Tibial nerve (tissue), 4 donors: ENCODE results near the gene KRTAP1-3. TPM values are rescaled to one million over a fixed set of nuclear protein-coding genes. Genes with fewer than 3 reads are reported as not detected.

ENCODE experiments used
- DNase-seq, 2 donors: peaks; one replicate each; pipeline ENCODE4 v3.0.0-alpha.2; 2019; ENCODE audit warnings: low spot score in 2 of 2
- H3K27ac ChIP-seq, 4 donors: fragments of 200-600 bp; sonication (generic) in 3 of 4; one replicate each; pipeline ENCODE4 v1.5.1; 2017 to 2019; ENCODE audit warnings: mild to moderate bottlenecking in 1 of 4
- H3K27me3 ChIP-seq, 2 donors: fragments of 200-600 bp; sonication (generic) in 1 of 2; one replicate each; pipeline versions ENCODE4 v1.5.1 to v1.6.0; 2017 to 2019
- H3K36me3 ChIP-seq, 3 donors: fragments of 200-600 bp; sonication (generic); one replicate each; pipeline ENCODE4 v1.5.1; 2018 to 2019
- H3K4me1 ChIP-seq, 4 donors: fragments of 200-600 bp; sonication (generic) in 3 of 4; one replicate each; pipeline ENCODE4 v1.5.1; 2017 to 2019
- H3K4me3 ChIP-seq, 4 donors: fragments of 200-600 bp; sonication (generic) in 3 of 4; one replicate each; pipeline ENCODE4 v1.5.1; 2017 to 2019; ENCODE audit warnings: mild to moderate bottlenecking in 1 of 4, moderate library complexity in 1 of 4
- H3K9me3 ChIP-seq, 4 donors: fragments of 200-600 bp; sonication (generic) in 3 of 4; one replicate each; pipeline ENCODE4 v1.5.1; 2017 to 2019
- CTCF ChIP-seq, 5 experiments: fragments of 200-600 bp in 3 of 5; fragments of 450-650 bp in 2 of 5; sonication (generic) in 3 of 5; IDR thresholded peaks; one replicate each; pipeline ENCODE4 v1.5.1; 2016 to 2019; ENCODE audit warnings: antibody characterized with exemption in 5 of 5, mild to moderate bottlenecking in 3 of 5, moderate library complexity in 2 of 5
- EP300 ChIP-seq, 2 donors: sonication (generic); formaldehyde crosslinking; IDR thresholded peaks; one replicate each; pipeline ENCODE4 v1.6.1; 2017; ENCODE audit warnings: antibody characterized with exemption in 2 of 2, mild to moderate bottlenecking in 1 of 2
- POLR2A ChIP-seq, 2 donors: fragments of 450-650 bp; IDR thresholded peaks; one replicate each; pipeline ENCODE4 v1.6.1; 2017; ENCODE audit warnings: antibody characterized with exemption in 2 of 2, mild to moderate bottlenecking in 2 of 2, moderate library complexity in 2 of 2
- WGBS, 2 donors: methylation state at CpG; one replicate each; pipeline ENCODE4 v1.1.5; 2018; 5-methylcytosine and 5-hydroxymethylcytosine counted together
- total RNA-seq, 4 donors: library from RNA; depleted of rRNA; stranded (reverse); fragments of >200 nt; gene quantifications; one replicate each; pipeline ENCODE4 v1.1.0, GENCODE V29; 2016

KRTAP1-3 gene
- total RNA-seq, 4 donors from 2014 or later: not detected

GRCh38 chr17:40996829-40997228 lies 37.8 kb downstream of the KRTAP1-3 start:
- Histone ChIP-seq H3K4me1 (no peaks in the 10 kb centered on the region), H3K27ac (no peak overlapping the region), H3K9me3 (no peaks in the 10 kb centered on the region), H3K27me3 (peaks cover 0 to 8% of the 10 kb centered on the region in 2 donors), H3K4me3 (no peak overlapping the region), H3K36me3 (no peaks in the 10 kb centered on the region)
- no peak for TF ChIP-seq POLR2A (IDR thresholded peaks at IDR 0.05)
- no peak for TF ChIP-seq EP300 (IDR thresholded peaks at IDR 0.05)
- WGBS, 2 donors: 87 to 90% methylated on average over 4 of the region's 4 CpGs
- no peak for DNase-seq

DNA sequence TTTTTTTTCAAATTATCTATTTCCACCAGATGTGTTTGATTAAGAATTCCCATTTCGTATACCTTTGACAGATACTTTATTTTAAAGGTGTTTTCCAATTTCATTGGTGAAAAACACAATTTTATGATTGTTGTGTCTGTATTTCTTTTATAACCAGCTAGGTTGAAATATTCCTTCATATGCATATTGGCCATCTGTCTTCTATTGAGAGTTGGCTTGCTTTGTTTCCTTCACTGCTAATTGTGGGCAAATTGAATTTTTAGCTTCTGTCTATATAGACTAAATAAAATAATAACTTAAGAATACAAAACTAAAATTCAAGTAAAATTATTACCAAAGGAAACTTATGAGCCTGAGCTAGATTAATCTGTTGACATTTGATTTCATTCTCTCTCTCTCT lies 39.6 kb downstream of the KRTAP1-3 start:
- no peaks in the 10 kb centered on the region for H3K9me3 ChIP-seq
- H3K36me3 ChIP-seq: no peaks in the 10 kb centered on the region
- TF ChIP-seq CTCF (IDR thresholded peaks at IDR 0.05) (no peak), POLR2A (IDR thresholded peaks at IDR 0.05) (no peak), EP300 (IDR thresholded peaks at IDR 0.05) (no peak)
- no peaks in the 10 kb centered on the region for H3K4me1 ChIP-seq
- H3K27me3 ChIP-seq: peaks cover 0 to 8% of the 10 kb centered on the region in 2 donors
- H3K27ac ChIP-seq: no peak overlapping the region
- no peak for DNase-seq
- WGBS, 2 donors: 70 to 83% methylated on average over 1 of the region's 1 CpG
- H3K4me3 ChIP-seq: no peak overlapping the region

DNA sequence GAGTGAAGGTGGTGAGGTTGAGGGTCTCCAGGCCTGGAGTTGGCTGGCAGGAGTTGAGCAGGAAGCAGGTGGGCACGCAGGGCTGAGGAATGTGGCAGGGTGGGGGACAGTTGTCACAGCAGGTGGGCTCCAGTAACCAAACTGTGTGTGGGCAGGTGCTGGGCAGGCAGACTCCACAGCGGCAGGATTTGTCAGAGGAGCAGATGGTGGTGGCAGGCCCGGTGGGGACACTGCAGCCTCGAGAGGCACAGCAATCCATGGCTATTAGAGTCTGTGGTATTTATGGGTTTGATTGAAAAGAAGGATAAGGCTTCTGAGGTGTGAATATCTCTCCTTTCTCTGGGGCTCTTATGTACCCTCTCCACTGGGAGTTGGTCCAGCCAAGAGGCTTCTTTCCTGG lies 40.8 kb downstream of the KRTAP1-3 start, which contains the start of gene KRTAP3-3:
Gene KRTAP3-3 (minus strand): TSS at position 326 of the 400 bp plus-strand sequence. CDS start 67 bp downstream, at position 259.
- H3K9me3 ChIP-seq: no peaks in the 10 kb centered on the region
- no peak for DNase-seq
- peaks cover 0 to 8% of the 10 kb centered on the region in 2 donors for H3K27me3 ChIP-seq
- H3K4me3 ChIP-seq: no peak within 1 kb of the TSS
- TF ChIP-seq CTCF (IDR thresholded peaks at IDR 0.05): no peak
- H3K4me1 ChIP-seq: no peaks in the 10 kb centered on the region
- no peaks in the 10 kb centered on the region for H3K36me3 ChIP-seq
- H3K27ac ChIP-seq: no peak within 1 kb of the TSS
- WGBS, 2 donors: 27 to 30% methylated on average over 4 of the region's 4 CpGs

DNA sequence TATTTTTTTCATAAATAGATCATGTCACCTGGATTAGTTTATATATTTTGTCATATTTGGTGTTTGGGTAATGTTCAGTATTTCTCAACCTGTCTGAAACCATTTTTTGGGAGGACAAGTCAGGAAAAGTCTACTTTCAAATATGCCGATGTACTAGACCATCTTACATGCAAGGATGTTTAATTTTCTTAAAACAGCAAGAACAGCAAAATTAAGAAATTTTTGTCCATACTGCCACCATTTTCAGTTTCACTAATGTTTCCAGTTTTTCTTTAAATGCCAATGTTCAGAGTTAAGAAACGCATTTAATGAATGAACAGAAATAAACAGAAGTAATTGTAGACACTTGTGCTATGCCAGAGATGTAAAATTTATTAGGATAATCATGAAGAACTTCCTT lies 41.6 kb downstream of the KRTAP1-3 start:
- no peak for DNase-seq
- H3K36me3 ChIP-seq: no peaks in the 10 kb centered on the region
- H3K4me1 ChIP-seq: no peaks in the 10 kb centered on the region
- WGBS, 2 donors: 92 to 96% methylated on average over 2 of the region's 2 CpGs
- no peaks in the 10 kb centered on the region for H3K9me3 ChIP-seq
- TF ChIP-seq CTCF (IDR thresholded peaks at IDR 0.05) (no peak), EP300 (IDR thresholded peaks at IDR 0.05) (no peak), POLR2A (IDR thresholded peaks at IDR 0.05) (no peak)
- H3K27me3 ChIP-seq: peaks cover 0 to 8% of the 10 kb centered on the region in 2 donors
- H3K27ac ChIP-seq: no peak overlapping the region
- no peak overlapping the region for H3K4me3 ChIP-seq

- Histone ChIP-seq H3K27ac (no peak overlapping the region), H3K36me3 (no peaks in the 10 kb centered on the region), H3K4me3 (no peak overlapping the region), H3K9me3 (no peaks in the 10 kb centered on the region), H3K4me1 (no peaks in the 10 kb centered on the region), H3K27me3 (peaks cover 0 to 8% of the 10 kb centered on the region in 2 donors)
- TF ChIP-seq EP300 (IDR thresholded peaks at IDR 0.05): no peak
- TF ChIP-seq CTCF (IDR thresholded peaks at IDR 0.05): no peak
- TF ChIP-seq POLR2A (IDR thresholded peaks at IDR 0.05): no peak
- 59 to 63% methylated on average over 3 of the region's 3 CpGs for WGBS, 2 donors
- DNase-seq: no peak
Measured at GRCh38 chr17:40992666-40993065, 42.0 kb downstream of the KRTAP1-3 start.

- Histone ChIP-seq H3K36me3 (no peaks in the 10 kb centered on the region), H3K4me3 (no peak overlapping the region), H3K27me3 (no peaks in the 10 kb centered on the region), H3K27ac (no peak overlapping the region), H3K9me3 (no peaks in the 10 kb centered on the region), H3K4me1 (no peaks in the 10 kb centered on the region)
- no peak for DNase-seq
- TF ChIP-seq POLR2A (IDR thresholded peaks at IDR 0.05) (no peak), EP300 (IDR thresholded peaks at IDR 0.05) (no peak), CTCF (IDR thresholded peaks at IDR 0.05) (no peak)
- 68 to 70% methylated on average over 8 of the region's 8 CpGs for WGBS, 2 donors
Measured at GRCh38 chr17:40986920-40987319, 47.8 kb downstream of the KRTAP1-3 start.
